Measurements from ENCODE around the gene TAGLN.

- TF ChIP-seq CTCF (IDR thresholded peaks at IDR 0.05) (no peak), POLR2A (IDR thresholded peaks at IDR 0.05) (no peak)
These were observed 24.0 kb downstream of the TAGLN start for GRCh38 chr11:117222991-117223740.
